Anterior cingulate cortex (tissue), 58 donors: ENCODE results near the gene SLC25A47.
A peak's percentile ranks its signal among the peaks of the same experiment; 100 is the strongest.
"Not testable (repeated sequence)": the region's sequence is repeated elsewhere in the genome, so short reads cannot be mapped to it uniquely, and the experiment has no call there.

Experiments
- DNase-seq, 58 donors: peaks; one replicate each; lab custom pipeline; 2025; lab: John Stamatoyannopoulos, UW

The SLC25A47 gene

GRCh38 chr14:100304825-100305323 lies 18.3 kb upstream of the SLC25A47 start:
- peak in 25 of 58 donors; percentile 24 to 70 (median 38) for DNase-seq

- DNase-seq: peak in 5 of 58 donors; percentile 35 to 73 (median 45)
These were observed 17.6 kb upstream of the SLC25A47 start for GRCh38 chr14:100305324-100306100.

- DNase-seq: peak; percentile 39 to 93 (median 86)
These were observed 16.8 kb upstream of the SLC25A47 start, which contains the start of gene SLC25A29 for GRCh38 chr14:100306101-100306997. Gene SLC25A29 (minus strand): TSS chr14:100306444. CDS start chr14:100306232, 212 bp downstream.

GRCh38 chr14:100306998-100307765 lies 16.0 kb upstream of the SLC25A47 start:
- DNase-seq: peak in 2 of 58 donors; percentile 40 to 43

GRCh38 chr14:100307766-100308426 lies 15.2 kb upstream of the SLC25A47 start:
- DNase-seq: peak in 1 of 58 donors; percentile 10

- DNase-seq: not testable (repeated sequence)
These were observed 14.7 kb upstream of the SLC25A47 start for GRCh38 chr14:100308427-100308792.

- no peak for DNase-seq
These were observed 14.0 kb upstream of the SLC25A47 start for GRCh38 chr14:100309028-100309737.

- DNase-seq: not testable (repeated sequence)
These were observed 10.8 kb upstream of the SLC25A47 start for GRCh38 chr14:100312110-100312876.

GRCh38 chr14:100312877-100313400 lies 10.2 kb upstream of the SLC25A47 start:
- DNase-seq: no peak

GRCh38 chr14:100313464-100314230 lies 9.5 kb upstream of the SLC25A47 start:
- DNase-seq: no peak

GRCh38 chr14:100314724-100315123 lies 8.4 kb upstream of the SLC25A47 start:
- no peak for DNase-seq

- no peak for DNase-seq
These were observed 5.8 kb upstream of the SLC25A47 start for GRCh38 chr14:100317389-100317788.

GRCh38 chr14:100317912-100318808 lies 5.0 kb upstream of the SLC25A47 start:
- DNase-seq: peak in 26 of 58 donors; percentile 15 to 51 (median 31)

GRCh38 chr14:100320157-100320856 lies 2.8 kb upstream of the SLC25A47 start:
- DNase-seq: no peak

GRCh38 chr14:100321473-100322137 lies 1.5 kb upstream of the SLC25A47 start:
- no peak for DNase-seq
